Posterior cingulate gyrus (tissue), 11 donors: ENCODE data around the gene NRIP2.

ENCODE experiments used
- DNase-seq, 10 donors: peaks; one replicate each; pipeline versions ENCODE4 v3.0.0 to v3.0.0-alpha.2; 2020 to 2021; ENCODE audit warnings: mixed read lengths in 3 of 10
- intact Hi-C: fragments of 100-400 bp; cut with DNase I; formaldehyde crosslinking; loops from one replicate; pipeline ENCODE4 v1.15.1; 2023

The NRIP2 gene

DNA sequence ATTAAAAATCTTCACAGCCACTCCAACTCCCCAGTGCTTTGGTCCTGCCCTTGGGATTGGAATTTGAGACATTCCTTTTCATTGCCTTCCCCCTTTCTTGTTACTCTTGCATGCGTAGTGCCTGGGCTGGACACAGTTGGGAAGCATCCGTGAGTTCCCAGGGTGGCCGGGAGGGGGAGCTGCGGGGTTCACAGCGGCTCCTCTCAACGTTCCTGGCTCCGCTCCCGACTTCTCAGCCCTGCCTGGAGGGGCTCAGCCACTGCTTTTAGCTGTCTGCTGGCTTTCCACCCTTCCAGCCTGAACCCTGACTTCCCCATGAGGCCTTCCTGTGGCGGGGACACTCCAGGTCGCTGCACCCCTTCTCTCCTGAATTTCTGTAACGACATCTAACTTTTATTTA, 18.8 kb upstream of the NRIP2 start:
- intact Hi-C loops: loop anchor here (1.0 kb wide), 1 partner anchor 91 kb away; no protein-coding TSS in a partner anchor

DNA sequence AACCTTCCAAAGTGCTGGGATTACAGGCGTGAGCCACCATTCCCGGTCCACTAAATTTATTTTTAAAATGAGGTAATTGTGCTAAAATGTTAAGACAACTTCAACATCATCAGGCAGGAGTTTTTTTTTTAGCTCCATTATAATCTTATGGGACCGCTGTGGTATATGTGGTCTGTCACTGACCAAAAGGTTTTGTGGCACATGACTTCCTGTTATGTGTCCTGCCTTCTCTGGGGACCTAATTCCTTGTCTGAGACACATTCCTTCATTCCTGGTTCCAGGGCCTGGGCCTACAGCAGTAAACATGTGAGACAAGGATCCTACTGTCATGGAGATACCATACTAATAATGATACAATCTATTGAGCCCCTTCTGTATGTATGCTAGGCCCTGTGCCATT, 17.1 kb upstream of the NRIP2 start:
- no peak for DNase-seq
- intact Hi-C loops: no loop called here

More for the DNA sequence above, 18.8 kb upstream of the NRIP2 start:
- peak; percentile 67 to 97 (median 86) for DNase-seq

- DNase-seq: peak in 2 of 10 donors; percentile 32 to 77
- intact Hi-C loops: loop anchor here (5.0 kb wide), 1 partner anchor 192 kb away; no protein-coding TSS in a partner anchor
Measured at GRCh38 chr12:2845280-2845679, 10.4 kb upstream of the NRIP2 start.

GRCh38 chr12:2844786-2845185, 10.0 kb upstream of the NRIP2 start:
- intact Hi-C loops: loop anchor here (5.0 kb wide), 1 partner anchor 193 kb away; no protein-coding TSS in a partner anchor
- peak in 2 of 10 donors; percentile 14 to 29 for DNase-seq

DNA sequence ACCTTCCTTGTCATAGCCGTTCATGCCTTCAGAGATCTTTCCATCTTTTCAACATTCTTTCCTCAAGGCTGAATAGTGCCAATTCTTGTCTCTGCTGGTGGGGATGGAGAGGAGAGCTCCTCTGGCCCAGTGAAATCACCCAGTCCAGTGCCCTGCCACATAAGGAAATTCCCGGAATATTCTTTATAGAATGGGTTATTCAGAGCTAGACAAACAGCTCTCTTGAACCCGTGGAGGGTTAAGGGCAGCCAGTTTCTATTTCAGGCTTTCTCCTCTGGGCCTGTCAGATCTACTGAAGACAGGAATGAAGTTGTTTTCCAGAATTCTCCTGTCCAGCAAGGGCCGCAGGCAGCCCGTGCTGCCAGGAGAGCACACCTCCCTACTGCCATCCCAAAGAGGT, 8.1 kb upstream of the NRIP2 start:
- intact Hi-C loops: no loop called here
- DNase-seq: peak in 1 of 10 donors; percentile 54

DNA sequence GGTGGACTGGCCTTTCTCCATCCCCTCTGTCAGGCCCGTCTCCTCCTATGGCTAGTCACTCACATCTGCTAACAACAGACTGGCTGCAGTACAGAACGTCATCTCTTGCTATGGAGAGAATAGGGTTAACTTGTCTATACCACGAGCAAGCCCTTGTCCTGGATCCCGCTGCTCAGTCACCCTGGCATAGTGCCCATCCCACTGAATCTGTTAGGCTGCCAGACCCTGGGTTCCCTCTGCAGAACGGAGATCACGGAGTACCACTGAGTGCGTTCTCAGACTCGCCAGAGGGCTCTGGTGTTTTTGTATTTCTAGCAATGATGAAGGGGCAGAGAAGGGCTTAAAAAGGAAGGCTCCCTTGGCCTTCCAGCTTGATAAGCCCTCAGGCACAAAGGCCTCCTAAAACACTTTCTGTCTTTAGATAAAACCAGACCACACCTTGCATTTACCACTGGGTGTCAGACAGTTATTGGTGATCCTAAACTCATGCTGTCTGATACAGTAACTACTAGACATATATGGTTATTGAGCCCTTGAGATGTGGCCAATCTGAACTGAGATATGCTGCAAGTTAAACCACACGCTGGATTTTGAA, 6.3 kb upstream of the NRIP2 start:
- intact Hi-C loops: no loop called here
- DNase-seq: peak in 1 of 10 donors; percentile 17

GRCh38 chr12:2836574-2836973, 1.7 kb upstream of the NRIP2 start:
- intact Hi-C loops: no loop called here
- DNase-seq: no peak

DNA sequence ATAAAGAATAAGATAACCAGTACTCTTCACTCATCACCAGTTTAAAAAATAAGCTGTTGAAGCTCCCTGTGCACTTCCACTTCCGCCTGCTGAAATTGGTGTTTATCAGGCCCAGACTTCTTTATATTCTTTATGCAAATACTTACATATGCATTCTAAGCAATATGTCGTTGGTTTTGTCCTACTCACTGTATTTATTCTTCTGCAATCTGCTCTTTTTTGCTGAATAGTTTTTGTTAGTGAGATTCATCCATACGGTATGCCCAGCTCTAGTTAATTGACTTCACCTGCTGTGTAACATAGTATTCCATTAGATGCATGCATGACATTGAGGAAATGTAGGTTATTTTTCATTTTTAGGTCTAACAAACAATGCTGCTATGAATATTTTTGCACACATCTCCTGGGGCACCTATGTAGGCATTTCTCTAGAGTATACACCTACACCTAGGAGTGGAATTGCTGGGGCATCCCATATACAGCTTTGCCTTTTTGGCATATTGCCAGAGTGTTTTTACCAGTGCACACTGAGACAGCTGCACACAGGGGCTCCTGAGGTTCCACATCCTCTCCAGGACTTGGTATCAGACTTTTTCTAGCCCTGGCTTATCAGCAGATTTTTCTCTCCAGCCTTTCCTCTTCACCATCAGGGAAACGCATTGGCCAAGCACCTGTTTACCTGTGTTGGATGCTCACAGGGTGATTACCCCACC, 1.0 kb upstream of the NRIP2 start:
- DNase-seq: peak in 1 of 10 donors; percentile 4
- intact Hi-C loops: no loop called here

DNA sequence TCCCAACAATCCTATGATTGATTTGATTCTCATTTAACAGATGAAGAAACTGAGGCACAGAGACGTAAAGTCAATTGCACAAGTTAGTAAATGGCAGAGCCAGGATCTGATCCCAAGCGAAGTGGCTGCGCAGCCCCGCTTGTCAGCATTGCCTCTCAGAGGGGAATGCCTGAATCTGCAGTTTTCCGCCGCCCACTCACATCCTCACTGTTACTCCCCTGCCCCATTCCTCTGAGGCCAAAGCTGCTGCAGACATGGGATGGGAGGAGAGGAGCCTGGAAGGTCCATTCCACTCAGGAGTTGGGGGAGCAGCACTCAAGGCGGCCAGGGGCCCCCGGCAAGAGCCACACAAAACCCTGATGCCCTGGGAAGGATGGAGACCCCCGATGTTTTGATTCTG, 1.0 kb downstream of the NRIP2 start:
- peak in 1 of 10 donors; percentile 59 for DNase-seq
- intact Hi-C loops: no loop called here

DNA sequence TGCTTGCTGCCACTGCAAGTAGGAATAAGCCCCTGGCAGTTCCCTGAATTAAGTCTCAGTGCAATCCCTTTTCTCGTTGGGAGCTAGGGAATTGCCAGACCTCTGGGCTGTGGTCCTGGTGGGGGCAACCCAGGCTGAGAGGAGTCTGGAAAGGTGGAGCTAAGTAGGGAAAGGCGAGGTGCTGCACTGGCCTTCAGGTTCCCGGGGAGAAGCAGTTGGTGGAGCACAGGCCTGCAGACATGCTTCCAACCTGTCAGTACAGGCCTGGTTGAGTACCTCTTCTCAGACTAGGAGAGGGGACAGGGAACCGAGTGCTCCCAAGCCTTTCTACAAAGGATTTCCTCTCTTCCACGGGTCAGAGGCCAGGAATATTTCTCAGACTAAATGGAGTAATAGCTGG, 1.5 kb downstream of the NRIP2 start:
- intact Hi-C loops: no loop called here
- DNase-seq: peak in 1 of 10 donors; percentile 51

- intact Hi-C loops: no loop called here
- DNase-seq: peak in 1 of 10 donors; percentile 57
Measured at GRCh38 chr12:2832550-2833127, 2.2 kb downstream of the NRIP2 start.

DNA sequence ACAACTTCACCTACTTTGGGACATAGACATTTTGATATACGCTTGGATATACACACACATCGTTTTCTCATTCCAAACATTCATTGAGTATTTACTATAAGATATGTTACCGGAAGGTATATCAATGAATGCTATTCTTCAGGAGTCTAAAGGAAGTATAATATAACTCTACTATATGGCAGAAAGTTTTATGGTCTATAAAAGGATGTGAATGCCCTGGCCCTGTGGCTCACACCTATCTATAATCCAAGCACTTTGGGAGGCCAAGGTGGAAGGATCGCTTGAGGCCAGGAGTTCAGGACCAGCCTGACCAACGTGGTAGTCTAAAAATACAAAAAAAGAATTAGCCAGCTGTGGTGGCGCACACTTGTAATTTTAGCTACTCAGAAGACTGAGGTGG, 5.6 kb downstream of the NRIP2 start:
- DNase-seq: no peak
- intact Hi-C loops: no loop called here

DNA sequence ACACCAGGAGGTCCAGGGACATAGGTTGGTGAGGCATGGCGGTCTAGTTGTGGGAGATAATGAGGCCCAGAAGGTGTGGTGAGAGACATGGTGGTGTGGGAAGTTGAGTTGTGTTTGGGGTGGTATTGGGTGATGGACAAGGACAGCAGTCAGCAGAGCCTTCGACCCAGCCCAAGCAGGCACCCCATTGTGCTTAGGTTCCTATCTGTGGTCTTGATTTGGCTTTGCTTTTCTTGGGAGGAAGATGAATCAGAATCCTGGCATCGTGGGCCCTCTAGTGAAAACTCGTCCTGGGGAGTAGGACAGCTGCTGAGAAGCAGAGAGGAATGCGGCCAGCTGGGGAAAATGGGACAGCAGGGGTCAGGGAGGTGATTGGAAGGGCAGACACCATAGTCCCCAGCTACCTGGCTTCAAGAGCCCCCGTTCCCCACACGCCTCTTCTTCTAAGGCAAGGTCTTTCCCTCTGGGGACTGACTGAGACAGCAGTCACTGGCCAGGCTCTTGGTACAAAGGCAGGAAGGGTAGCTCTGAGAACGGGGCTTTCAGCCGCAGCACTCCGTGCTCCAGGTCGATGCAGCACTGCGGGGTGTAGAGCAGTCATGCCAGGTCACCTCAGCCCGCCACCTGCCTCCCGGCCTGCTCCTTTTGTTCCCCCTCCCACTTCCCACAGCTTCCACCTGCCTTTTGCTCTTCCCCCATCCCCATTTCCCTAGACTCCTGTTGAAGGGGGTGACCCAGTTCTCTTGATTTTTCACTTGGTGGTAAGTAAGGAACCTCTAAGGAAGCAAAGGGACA, 7.9 kb downstream of the NRIP2 start:
- intact Hi-C loops: no loop called here

DNA sequence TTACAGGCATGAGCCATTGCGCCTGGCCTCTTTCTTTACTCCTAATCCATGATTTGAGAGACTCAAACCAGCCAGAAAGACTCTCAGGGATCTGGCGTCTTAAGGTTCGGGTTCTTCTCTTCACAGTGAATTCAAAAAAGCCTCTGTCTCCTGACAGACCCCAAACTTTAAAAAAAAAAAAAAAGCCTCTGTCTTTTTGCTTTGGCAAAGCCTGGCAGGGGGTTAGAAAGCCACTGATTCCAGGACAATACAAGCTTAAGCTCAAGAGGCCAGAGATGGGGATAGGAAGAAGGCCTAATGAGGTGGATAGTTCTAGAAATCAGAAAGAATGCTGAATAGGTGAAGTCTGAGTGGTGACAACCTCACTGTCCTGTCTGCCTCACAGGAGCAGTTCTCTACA, 8.8 kb downstream of the NRIP2 start:
- intact Hi-C loops: no loop called here
- peak in 1 of 10 donors; percentile 6 for DNase-seq

More for the DNA sequence above, 7.9 kb downstream of the NRIP2 start:
- peak in 1 of 10 donors; percentile 37 for DNase-seq

DNA sequence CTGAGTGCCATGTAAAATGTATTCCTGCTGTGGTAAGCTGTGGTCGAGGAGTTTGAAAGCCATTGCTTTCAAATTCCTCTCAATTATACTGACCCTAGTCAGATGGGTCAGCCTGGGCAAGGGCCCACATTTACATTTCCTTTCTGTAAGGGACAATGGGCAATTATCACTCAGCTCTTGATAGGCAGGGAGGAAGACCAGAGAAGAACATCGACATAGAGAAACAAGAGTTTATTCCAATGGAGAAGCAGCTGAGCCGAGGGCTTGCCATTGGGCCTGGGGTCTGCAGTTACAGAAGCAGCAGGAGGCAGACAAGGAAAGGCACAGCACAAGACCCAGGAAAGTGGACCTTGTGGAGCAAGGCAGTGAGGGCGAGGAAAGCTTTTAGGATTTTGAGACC, 9.7 kb downstream of the NRIP2 start:
- intact Hi-C loops: no loop called here

DNA sequence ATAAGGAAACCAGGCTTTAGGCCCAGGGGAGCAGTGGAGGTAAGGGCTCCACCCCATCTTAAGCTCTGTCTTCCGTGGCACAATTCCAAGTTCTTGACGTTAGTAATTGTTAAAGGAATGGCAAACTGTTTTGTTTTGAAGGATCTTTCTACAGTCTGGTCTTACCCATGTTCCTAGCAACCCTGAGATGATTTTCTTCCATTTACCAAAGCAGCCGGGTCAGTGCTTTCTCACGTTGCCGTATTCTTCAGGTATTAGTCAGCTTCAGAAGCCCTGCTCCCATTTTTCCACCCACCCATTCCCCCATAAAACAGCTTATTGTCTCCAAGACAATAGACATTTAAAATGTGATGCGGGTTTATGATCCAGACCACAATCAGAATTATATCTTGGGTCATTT, 10.3 kb downstream of the NRIP2 start:
- DNase-seq: no peak
- intact Hi-C loops: no loop called here

More for the DNA sequence above, 9.7 kb downstream of the NRIP2 start:
- peak in 1 of 10 donors; percentile 60 for DNase-seq

GRCh38 chr12:2823483-2823882, 11.4 kb downstream of the NRIP2 start:
- DNase-seq: no peak
- intact Hi-C loops: no loop called here

- intact Hi-C loops: no loop called here
- no peak for DNase-seq
Measured at GRCh38 chr12:2820432-2820831, 14.4 kb downstream of the NRIP2 start.

- DNase-seq: peak in 1 of 10 donors; percentile 79
- intact Hi-C loops: loop anchor here (10.0 kb wide), 1 partner anchor 55 kb away; the partner anchor contains the start of genes FOXM1 and RHNO1
Measured at GRCh38 chr12:2819810-2820209, 15.0 kb downstream of the NRIP2 start.
